Stomach smooth muscle (tissue), 2 donors: ENCODE results near the gene OASL.

ENCODE experiments used
- H3K27ac ChIP-seq: one replicate; pipeline ENCODE4 v1.7.0; 2013; ENCODE audit warnings: mild to moderate bottlenecking, low read length, inconsistent platforms
- H3K27me3 ChIP-seq, 2 donors: one replicate each; pipeline ENCODE4 v1.7.0; 2013; ENCODE audit warnings: low read length in 2 of 2; ENCODE audit not compliant: insufficient read depth in 2 of 2, control insufficient read depth in 1 of 2
- H3K36me3 ChIP-seq, 2 donors: one replicate each; pipeline ENCODE4 v1.7.0; 2013; ENCODE audit warnings: low read length in 2 of 2; ENCODE audit not compliant: control insufficient read depth in 2 of 2, insufficient read depth in 2 of 2
- H3K4me1 ChIP-seq: one replicate; pipeline ENCODE4 v1.7.0; 2013; ENCODE audit warnings: low read length; ENCODE audit not compliant: control insufficient read depth, insufficient read depth
- H3K4me3 ChIP-seq, 2 donors: one replicate each; pipeline ENCODE4 v1.7.0; 2013; ENCODE audit warnings: low read length in 2 of 2
- H3K9ac ChIP-seq, 2 donors: one replicate each; pipeline ENCODE4 v1.7.0; 2013; ENCODE audit warnings: low read length in 2 of 2, mild to moderate bottlenecking in 1 of 2
- H3K9me3 ChIP-seq, 2 donors: one replicate each; pipeline ENCODE4 v1.7.0; 2013; ENCODE audit warnings: low read length in 2 of 2; ENCODE audit not compliant: control insufficient read depth in 2 of 2
- donor health status: healthy.
- donor health status: Pancreatic carcinoma.

The OASL gene

GRCh38 chr12:120979220-120979861 is 59.7 kb downstream of the OASL start:
- no peak overlapping the region for H3K9ac ChIP-seq
- no peak overlapping the region for H3K4me3 ChIP-seq
- H3K27ac ChIP-seq = no peak overlapping the region
- no peaks in the 10 kb centered on the region for H3K36me3 ChIP-seq
- no peaks in the 10 kb centered on the region for H3K9me3 ChIP-seq
- no peaks in the 10 kb centered on the region for H3K27me3 ChIP-seq
- H3K4me1 ChIP-seq = peaks cover 7% of the 10 kb centered on the region

GRCh38 chr12:120978296-120979219 is 60.5 kb downstream of the OASL start, which contains the start of gene HNF1A:
Gene HNF1A (plus strand): TSS chr12:120978543. CDS start chr12:120978769, 226 bp downstream.
- peaks cover 7% of the 10 kb centered on the region for H3K4me1 ChIP-seq
- H3K27ac ChIP-seq = peak within 1 kb of the TSS; percentile 18
- no peaks in the 10 kb centered on the region for H3K9me3 ChIP-seq
- H3K4me3 ChIP-seq = no peak within 1 kb of the TSS
- no peak within 1 kb of the TSS for H3K9ac ChIP-seq
- H3K27me3 ChIP-seq = no peaks in the 10 kb centered on the region
- H3K36me3 ChIP-seq = no peaks in the 10 kb centered on the region

GRCh38 chr12:120977531-120978295 is 61.3 kb downstream of the OASL start:
- Histone ChIP-seq H3K4me3 (no peak overlapping the region), H3K9ac (no peak overlapping the region), H3K27me3 (no peaks in the 10 kb centered on the region), H3K9me3 (no peaks in the 10 kb centered on the region), H3K4me1 (peaks cover 7% of the 10 kb centered on the region), H3K27ac (no peak overlapping the region), H3K36me3 (no peaks in the 10 kb centered on the region)

- no peak overlapping the region for H3K27ac ChIP-seq
- H3K36me3 ChIP-seq = no peaks in the 10 kb centered on the region
- H3K4me1 ChIP-seq = peaks cover 3% of the 10 kb centered on the region
- H3K4me3 ChIP-seq = no peak overlapping the region
- no peak overlapping the region for H3K9ac ChIP-seq
- H3K9me3 ChIP-seq = no peaks in the 10 kb centered on the region
- no peaks in the 10 kb centered on the region for H3K27me3 ChIP-seq
Observed at GRCh38 chr12:120972870-120973543, 66.0 kb downstream of the OASL start.

GRCh38 chr12:120971299-120972180 is 67.5 kb downstream of the OASL start:
- Histone ChIP-seq H3K9ac (no peak overlapping the region), H3K27ac (no peak overlapping the region), H3K27me3 (no peaks in the 10 kb centered on the region), H3K4me1 (no peaks in the 10 kb centered on the region), H3K36me3 (no peaks in the 10 kb centered on the region), H3K4me3 (no peak overlapping the region), H3K9me3 (no peaks in the 10 kb centered on the region)

GRCh38 chr12:120970310-120970709 is 68.7 kb downstream of the OASL start:
- H3K27me3 ChIP-seq = no peaks in the 10 kb centered on the region
- no peaks in the 10 kb centered on the region for H3K36me3 ChIP-seq

More at GRCh38 chr12:120970310-120970709, 68.7 kb downstream of the OASL start:
- no peak overlapping the region for H3K4me3 ChIP-seq
- no peak overlapping the region for H3K9ac ChIP-seq
- H3K27ac ChIP-seq = no peak overlapping the region
- no peaks in the 10 kb centered on the region for H3K9me3 ChIP-seq
- H3K4me1 ChIP-seq = no peaks in the 10 kb centered on the region
